GM23338 (cell line): Measurements from ENCODE around the gene PTPN18.

Experiments used
- CREB1 ChIP-seq: fragments of 250-450 bp; sonication (Bioruptor Pico); IDR thresholded peaks from 2 replicates; pipeline ENCODE4 v1.5.0; 2020; ENCODE audit warnings: low read depth, mild to moderate bottlenecking, moderate library complexity
- CTCF ChIP-seq, 2 experiments: fragments of 200-600 bp in 1 of 2; sonication (generic) in 1 of 2; conservative IDR thresholded peaks; 2 replicates each; pipeline versions ENCODE4 v1.5.1 to v1.6.1; 2016 to 2017; ENCODE audit warnings: antibody characterized with exemption in 2 of 2, low read depth in 2 of 2, mild to moderate bottlenecking in 2 of 2, moderate library complexity in 1 of 2
- ETS1 ChIP-seq: IDR thresholded peaks from 2 replicates; pipeline ENCODE4 v1.6.1; 2016; ENCODE audit warnings: antibody characterized with exemption
- EZH2 ChIP-seq: fragments of 200-600 bp; sonication (generic); IDR thresholded peaks from one replicate; pipeline ENCODE4 v1.8.0; 2017; ENCODE audit warnings: antibody characterized with exemption, mild to moderate bottlenecking, low read depth; ENCODE audit not compliant: unreplicated experiment
- EZH2phosphoT487 ChIP-seq: fragments of 200-600 bp; sonication (generic); IDR thresholded peaks from one replicate; pipeline ENCODE4 v1.8.1; 2018; ENCODE audit warnings: antibody characterized with exemption; ENCODE audit not compliant: unreplicated experiment
- JUNB ChIP-seq: IDR thresholded peaks from one replicate; pipeline ENCODE4 v1.6.1; 2016; ENCODE audit warnings: antibody characterized with exemption; ENCODE audit not compliant: unreplicated experiment
- NANOG ChIP-seq: IDR thresholded peaks from 2 replicates; pipeline ENCODE4 v1.6.1; 2016; ENCODE audit warnings: antibody characterized with exemption, borderline replicate concordance
- POLR2AphosphoS5 ChIP-seq: IDR thresholded peaks from 2 replicates; pipeline ENCODE4 v1.6.1; 2016; ENCODE audit warnings: antibody characterized with exemption, low read depth
- STAT1 ChIP-seq: IDR thresholded peaks from one replicate; pipeline ENCODE4 v1.6.1; 2016; ENCODE audit warnings: antibody characterized with exemption; ENCODE audit not compliant: unreplicated experiment
- ZNF114 ChIP-seq: fragments of 250-450 bp; sonication (Bioruptor Pico); IDR thresholded peaks from 2 replicates; pipeline ENCODE4 v1.5.0; 2020; ENCODE audit warnings: mild to moderate bottlenecking, moderate library complexity
- ZNF331 ChIP-seq: fragments of 250-450 bp; sonication (Bioruptor Pico); IDR thresholded peaks from 2 replicates; pipeline ENCODE4 v1.5.0; 2020; ENCODE audit warnings: low read depth, mild to moderate bottlenecking, moderate library complexity
- ZNF462 ChIP-seq: fragments of 250-450 bp; sonication (Bioruptor Pico); IDR thresholded peaks from 2 replicates; pipeline ENCODE4 v1.5.0; 2020; ENCODE audit warnings: mild to moderate bottlenecking, moderate library complexity
- TF ChIP-seq, protein P1 (sequence below): IDR thresholded peaks from one replicate; pipeline ENCODE4 v1.6.1; 2018; ENCODE audit warnings: antibody characterized with exemption; ENCODE audit not compliant: unreplicated experiment

DNA sequence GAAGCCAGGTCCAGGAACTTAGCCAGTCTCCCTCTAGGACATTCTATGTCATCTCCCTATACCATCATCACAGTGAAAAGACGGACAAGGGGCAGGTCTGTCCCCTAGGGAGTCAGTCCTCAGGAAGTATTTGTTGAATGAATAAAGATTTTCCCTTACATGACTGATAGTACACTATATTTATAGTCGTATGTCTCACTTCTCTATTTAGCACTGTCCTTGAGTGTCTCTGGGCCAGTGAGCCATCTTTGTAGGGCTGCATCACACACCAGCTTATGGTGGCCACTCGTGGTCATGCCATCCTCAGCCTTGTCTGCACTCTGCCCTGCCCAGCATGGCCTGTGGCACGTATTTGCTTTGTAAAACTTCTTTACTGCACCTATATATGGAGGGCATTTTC lies 25.8 kb downstream of the PTPN18 start:
- TF ChIP-seq CTCF (conservative IDR thresholded peaks at IDR 0.05; ENCODE audit: low read depth in 2 of 2) (no peak), POLR2AphosphoS5 (no peak), ZNF331 (CRISPR knock-in tag) (no peak), ETS1 (no peak), EZH2 (no peak), EZH2phosphoT487 (no peak), JUNB (no peak), NANOG (no peak), CREB1 (CRISPR knock-in tag) (no peak), STAT1 (no peak), ZNF114 (CRISPR knock-in tag) (no peak), ZNF462 (CRISPR knock-in tag) (no peak)
- TF ChIP-seq, protein P1, sequence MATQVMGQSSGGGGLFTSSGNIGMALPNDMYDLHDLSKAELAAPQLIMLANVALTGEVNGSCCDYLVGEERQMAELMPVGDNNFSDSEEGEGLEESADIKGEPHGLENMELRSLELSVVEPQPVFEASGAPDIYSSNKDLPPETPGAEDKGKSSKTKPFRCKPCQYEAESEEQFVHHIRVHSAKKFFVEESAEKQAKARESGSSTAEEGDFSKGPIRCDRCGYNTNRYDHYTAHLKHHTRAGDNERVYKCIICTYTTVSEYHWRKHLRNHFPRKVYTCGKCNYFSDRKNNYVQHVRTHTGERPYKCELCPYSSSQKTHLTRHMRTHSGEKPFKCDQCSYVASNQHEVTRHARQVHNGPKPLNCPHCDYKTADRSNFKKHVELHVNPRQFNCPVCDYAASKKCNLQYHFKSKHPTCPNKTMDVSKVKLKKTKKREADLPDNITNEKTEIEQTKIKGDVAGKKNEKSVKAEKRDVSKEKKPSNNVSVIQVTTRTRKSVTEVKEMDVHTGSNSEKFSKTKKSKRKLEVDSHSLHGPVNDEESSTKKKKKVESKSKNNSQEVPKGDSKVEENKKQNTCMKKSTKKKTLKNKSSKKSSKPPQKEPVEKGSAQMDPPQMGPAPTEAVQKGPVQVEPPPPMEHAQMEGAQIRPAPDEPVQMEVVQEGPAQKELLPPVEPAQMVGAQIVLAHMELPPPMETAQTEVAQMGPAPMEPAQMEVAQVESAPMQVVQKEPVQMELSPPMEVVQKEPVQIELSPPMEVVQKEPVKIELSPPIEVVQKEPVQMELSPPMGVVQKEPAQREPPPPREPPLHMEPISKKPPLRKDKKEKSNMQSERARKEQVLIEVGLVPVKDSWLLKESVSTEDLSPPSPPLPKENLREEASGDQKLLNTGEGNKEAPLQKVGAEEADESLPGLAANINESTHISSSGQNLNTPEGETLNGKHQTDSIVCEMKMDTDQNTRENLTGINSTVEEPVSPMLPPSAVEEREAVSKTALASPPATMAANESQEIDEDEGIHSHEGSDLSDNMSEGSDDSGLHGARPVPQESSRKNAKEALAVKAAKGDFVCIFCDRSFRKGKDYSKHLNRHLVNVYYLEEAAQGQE = no peak
